Adrenal gland (tissue), 12 donors: ENCODE results near the gene PTPN21. TPM values are rescaled to one million over a fixed set of nuclear protein-coding genes. Genes with fewer than 3 reads are reported as not detected.
"Not testable (repeated sequence)": the region's sequence is repeated elsewhere in the genome, so short reads cannot be mapped to it uniquely, and the experiment has no call there.

ENCODE experiments used
- DNase-seq, 7 donors: peaks; one replicate each; pipeline ENCODE4 v3.0.0-alpha.2; 2019 to 2020
- H3K27ac ChIP-seq, 5 donors: fragments of 200-600 bp; sonication (generic) in 4 of 5; 1 replicate in 3 of 5; 2 replicates in 2 of 5; pipeline versions ENCODE4 v1.5.1 to v1.8.0; 2016 to 2020; ENCODE audit warnings: mild to moderate bottlenecking in 1 of 5
- H3K27me3 ChIP-seq: fragments of 200-600 bp; 2 replicates; pipeline ENCODE4 v1.8.0; 2021
- H3K36me3 ChIP-seq, 2 donors: fragments of 200-600 bp; replicated peaks in 1 of 2; 1 replicate in 1 of 2; 2 replicates in 1 of 2; pipeline versions ENCODE4 v1.5.1 to v1.8.0; 2018 to 2022
- H3K4me1 ChIP-seq, 2 donors: fragments of 200-600 bp; replicated peaks in 1 of 2; 1 replicate in 1 of 2; 2 replicates in 1 of 2; pipeline versions ENCODE4 v1.5.1 to v1.8.0; 2018 to 2021
- H3K4me3 ChIP-seq, 4 donors: fragments of 200-600 bp; sonication (generic) in 3 of 4; one replicate each; pipeline ENCODE4 v1.5.1; 2016 to 2018
- H3K9me3 ChIP-seq, 3 donors: fragments of 200-600 bp; sonication (generic) in 1 of 3; replicated peaks in 1 of 3; 1 replicate in 2 of 3; 2 replicates in 1 of 3; pipeline versions ENCODE4 v1.5.1 to v1.8.0; 2016 to 2021
- POLR2A ChIP-seq, 2 donors: fragments of 450-650 bp; IDR thresholded peaks; one replicate each; pipeline ENCODE4 v1.6.1; 2017; ENCODE audit warnings: antibody characterized with exemption in 2 of 2, mild to moderate bottlenecking in 2 of 2, moderate library complexity in 1 of 2
- WGBS, 4 donors: extraction: QIAGEN DNeasy Blood & Tissue Kit in 2 of 4; methylation state at CpG; one replicate each; pipeline versions ENCODE4 v1.1.5 to v1.1.7; 2013 to 2017; 5-methylcytosine and 5-hydroxymethylcytosine counted together
- intact Hi-C, 2 donors: fragments of 100-400 bp; cut with DNase I; formaldehyde crosslinking; loops; one replicate each; pipeline versions ENCODE4 v1.14.1 to v1.15.0; 2022 to 2023
- polyA plus RNA-seq, 3 donors: library from polyadenylated mRNA; stranded (reverse); fragments of 200-250 nt in 2 of 3; fragments of 350-450 nt in 1 of 3; fragmentation: Illumina TruSeq in 1 of 3; extraction: RNeasy Lipid Tissue Mini Kit (QIAGEN cat#74804) in 1 of 3; gene quantifications; one replicate each; pipeline ENCODE4 v1.2.3, GENCODE V29; 2013 to 2014
- total RNA-seq, 9 donors: library from RNA; depleted of rRNA in 4 of 9; stranded (reverse); fragments of >200 nt in 4 of 9; fragments of 120-200 nt in 1 of 9; fragmentation: NEBNext Ultra II Directional in 1 of 9; extraction: Animal tissue kit (Norgen Biotek cat#: 25700) in 1 of 9; gene quantifications; one replicate each; pipeline versions ENCODE4 v1.1.0 to v1.2.4, GENCODE V29; 2013 to 2023
- TF ChIP-seq, protein P1 (sequence below), 6 experiments: fragments of 450-650 bp in 4 of 6; fragments of 200-600 bp in 2 of 6; sonication (generic) in 1 of 6; IDR thresholded peaks; 1 replicate in 5 of 6; 2 replicates in 1 of 6; pipeline versions ENCODE4 v1.5.1 to v1.8.0; 2016 to 2021; ENCODE audit warnings: antibody characterized with exemption in 6 of 6, mild to moderate bottlenecking in 2 of 6, moderate library complexity in 1 of 6
- donor health status: healthy with polysubstance abuse.
- donor health status: Bipolar disorder and iron deficiency.
- donor health status: DM: yes; HTN: yes; CAD: no.
- donor health status: DM: no; HTN: no; CAD: no.
- donor health status: DM: no; HTN: no; CAD: no.
- donor health status: DM: yes; HTN: yes; CAD: no.

PTPN21 gene
- total and polyA plus RNA-seq, 12 donors: 3.7 to 21.3 (median 12.1) TPM

DNA sequence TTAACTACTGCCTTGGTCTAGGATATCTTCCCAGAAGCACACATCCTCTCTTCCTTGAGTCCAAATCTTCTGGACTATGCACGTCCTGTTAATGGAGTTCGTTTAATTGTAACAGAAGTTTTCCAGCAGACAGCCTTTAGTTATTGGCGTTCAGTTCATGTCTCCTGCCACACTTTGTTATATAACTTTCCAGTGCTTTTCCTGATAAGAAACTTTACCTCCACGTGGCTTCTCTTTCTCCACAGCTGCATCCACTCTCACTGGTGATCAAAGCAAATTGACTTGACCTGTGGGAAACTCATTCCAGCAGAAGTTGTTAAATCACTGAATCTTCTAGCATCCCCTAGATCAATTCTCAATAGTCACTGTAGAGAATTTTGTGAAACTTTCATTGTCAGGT lies 19.0 kb downstream of the PTPN21 start:
- Histone ChIP-seq H3K27me3 (no peaks in the 10 kb centered on the region), H3K36me3 (no peaks in the 10 kb centered on the region), H3K27ac (no peak overlapping the region), H3K4me1 (peaks cover 0 to 10% of the 10 kb centered on the region in 2 donors), H3K4me3 (no peak overlapping the region), H3K9me3 (no peaks in the 10 kb centered on the region)
- 50 to 61% (median 54%) methylated on average over 4 of the region's 4 CpGs for WGBS, 4 donors
- TF ChIP-seq, protein P1, sequence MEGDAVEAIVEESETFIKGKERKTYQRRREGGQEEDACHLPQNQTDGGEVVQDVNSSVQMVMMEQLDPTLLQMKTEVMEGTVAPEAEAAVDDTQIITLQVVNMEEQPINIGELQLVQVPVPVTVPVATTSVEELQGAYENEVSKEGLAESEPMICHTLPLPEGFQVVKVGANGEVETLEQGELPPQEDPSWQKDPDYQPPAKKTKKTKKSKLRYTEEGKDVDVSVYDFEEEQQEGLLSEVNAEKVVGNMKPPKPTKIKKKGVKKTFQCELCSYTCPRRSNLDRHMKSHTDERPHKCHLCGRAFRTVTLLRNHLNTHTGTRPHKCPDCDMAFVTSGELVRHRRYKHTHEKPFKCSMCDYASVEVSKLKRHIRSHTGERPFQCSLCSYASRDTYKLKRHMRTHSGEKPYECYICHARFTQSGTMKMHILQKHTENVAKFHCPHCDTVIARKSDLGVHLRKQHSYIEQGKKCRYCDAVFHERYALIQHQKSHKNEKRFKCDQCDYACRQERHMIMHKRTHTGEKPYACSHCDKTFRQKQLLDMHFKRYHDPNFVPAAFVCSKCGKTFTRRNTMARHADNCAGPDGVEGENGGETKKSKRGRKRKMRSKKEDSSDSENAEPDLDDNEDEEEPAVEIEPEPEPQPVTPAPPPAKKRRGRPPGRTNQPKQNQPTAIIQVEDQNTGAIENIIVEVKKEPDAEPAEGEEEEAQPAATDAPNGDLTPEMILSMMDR (IDR thresholded peaks at IDR 0.05): no peak
- no peak for TF ChIP-seq POLR2A (IDR thresholded peaks at IDR 0.05)
- DNase-seq: no peak
- intact Hi-C loops: no loop called here

DNA sequence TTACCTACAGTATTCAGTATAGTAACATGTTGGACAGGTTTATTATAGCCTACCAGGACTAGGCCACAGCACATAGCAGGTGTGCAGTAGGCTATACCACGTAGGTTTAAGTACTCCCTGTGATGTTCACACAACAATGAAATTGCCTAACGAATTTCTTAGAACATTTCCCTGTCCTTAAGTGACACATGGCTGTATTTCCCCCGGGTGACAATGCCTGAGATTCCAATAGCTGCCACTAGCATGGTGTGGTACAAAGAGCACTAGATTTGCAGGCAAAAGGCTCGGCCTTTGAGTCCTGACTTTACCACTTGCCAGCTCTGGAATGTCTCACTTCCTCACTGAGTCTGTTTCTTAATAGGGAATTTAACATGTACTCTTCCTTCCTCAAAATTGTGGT lies 19.7 kb downstream of the PTPN21 start:
- Histone ChIP-seq H3K27ac (no peak overlapping the region), H3K4me1 (peaks cover 0 to 10% of the 10 kb centered on the region in 2 donors), H3K36me3 (no peaks in the 10 kb centered on the region), H3K4me3 (no peak overlapping the region), H3K27me3 (no peaks in the 10 kb centered on the region), H3K9me3 (no peaks in the 10 kb centered on the region)
- 59 to 72% (median 67%) methylated on average over 4 of the region's 4 CpGs for WGBS, 4 donors
- intact Hi-C loops: no loop called here
- DNase-seq: no peak
- TF ChIP-seq POLR2A (IDR thresholded peaks at IDR 0.05): no peak
- TF ChIP-seq, protein P1 (IDR thresholded peaks at IDR 0.05): no peak

DNA sequence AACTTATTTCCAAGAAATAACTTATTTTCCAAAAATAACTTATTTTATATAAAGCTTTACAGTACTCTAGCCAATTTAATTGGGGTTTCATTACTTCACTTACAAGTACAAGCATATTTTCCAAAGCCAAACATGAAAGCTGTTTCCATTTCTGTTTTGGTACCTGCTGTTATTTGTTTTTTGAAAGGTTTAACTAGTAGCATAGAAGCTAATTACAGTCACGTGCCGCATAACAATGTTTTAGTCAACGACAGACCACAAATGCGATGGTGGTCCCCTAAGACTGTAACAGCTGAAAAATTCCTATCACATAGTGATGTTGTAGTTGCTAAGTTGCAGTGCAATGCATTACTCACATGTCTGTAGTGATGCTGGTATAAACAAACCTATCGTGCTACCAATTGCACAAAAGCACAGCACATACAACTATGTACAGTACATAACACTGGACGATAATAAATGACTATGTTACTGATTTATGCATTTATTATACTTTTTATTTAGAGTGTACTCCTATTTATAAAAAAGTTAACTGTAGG lies 21.7 kb downstream of the PTPN21 start:
- Histone ChIP-seq H3K27ac (no peak overlapping the region), H3K4me1 (peaks cover 0 to 10% of the 10 kb centered on the region in 2 donors), H3K27me3 (no peaks in the 10 kb centered on the region), H3K4me3 (no peak overlapping the region), H3K9me3 (no peaks in the 10 kb centered on the region), H3K36me3 (no peaks in the 10 kb centered on the region)
- intact Hi-C loops: no loop called here
- no peak for DNase-seq
- WGBS, 4 donors: 95% methylated on average over 6 of the region's 6 CpGs
- no peak for TF ChIP-seq POLR2A (IDR thresholded peaks at IDR 0.05)
- TF ChIP-seq, protein P1 (IDR thresholded peaks at IDR 0.05): no peak

DNA sequence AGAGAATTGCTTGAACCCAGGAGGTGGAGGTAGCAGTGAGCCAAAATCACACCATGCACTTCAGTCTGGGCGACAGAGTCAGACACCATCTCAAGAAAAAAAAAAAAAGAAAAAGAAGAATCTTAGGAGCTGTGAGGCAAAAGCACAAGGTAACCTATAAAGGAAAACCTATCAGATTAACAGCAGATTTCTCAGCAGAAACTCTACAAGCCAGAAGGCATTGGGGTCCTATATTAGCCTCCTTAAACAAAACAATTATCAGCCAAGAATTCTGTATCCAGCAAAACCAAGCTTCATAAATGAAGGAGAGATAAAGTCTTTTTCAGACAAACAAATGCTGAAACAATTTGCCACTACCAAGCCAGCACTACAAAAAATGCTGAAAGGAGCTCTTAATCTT lies 24.9 kb downstream of the PTPN21 start:
- 92 to 100% (median 96%) methylated on average over 1 of the region's 1 CpG for WGBS, 4 donors
- H3K36me3 ChIP-seq, H3K27ac ChIP-seq, DNase-seq, H3K9me3 ChIP-seq, H3K27me3 ChIP-seq, H3K4me3 ChIP-seq, H3K4me1 ChIP-seq, intact Hi-C loops: not testable (repeated sequence)

DNA sequence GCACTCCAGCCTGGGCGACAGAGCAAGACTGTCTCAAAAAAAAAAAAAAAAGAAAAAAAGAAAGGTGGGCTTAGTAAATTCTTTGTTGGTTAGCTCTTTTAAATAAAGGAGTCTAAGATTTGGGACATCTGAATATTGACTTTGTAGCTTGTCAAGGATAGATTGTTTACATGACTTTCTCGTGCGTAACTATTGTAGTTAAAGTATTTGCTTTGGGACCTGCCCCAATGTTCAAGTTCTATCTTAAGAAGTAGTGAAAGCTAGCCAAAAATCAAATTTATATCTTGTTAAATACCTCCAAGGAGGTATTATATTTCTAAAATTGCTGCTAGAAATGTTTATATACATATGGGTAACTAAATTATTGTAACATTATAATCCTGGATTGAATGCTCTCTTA lies 32.4 kb downstream of the PTPN21 start:
- Histone ChIP-seq H3K4me1 (peaks cover 5 to 8% of the 10 kb centered on the region in 2 donors), H3K9me3 (no peaks in the 10 kb centered on the region), H3K4me3 (no peak overlapping the region), H3K27ac (no peak overlapping the region), H3K27me3 (no peaks in the 10 kb centered on the region), H3K36me3 (no peaks in the 10 kb centered on the region)
- intact Hi-C loops: no loop called here
- TF ChIP-seq, protein P1 (IDR thresholded peaks at IDR 0.05): no peak
- TF ChIP-seq POLR2A (IDR thresholded peaks at IDR 0.05): no peak
- no peak for DNase-seq
- 92 to 97% (median 94%) methylated on average over 3 of the region's 3 CpGs for WGBS, 4 donors
